HG03159 (cell line): ENCODE data around the gene KCNJ16.

ENCODE experiments used
- ATAC-seq: cut with Tn5 transposase; IDR thresholded peaks from one replicate; pipeline ENCODE4 v1.9.1; 2021; ENCODE audit warnings: mild to moderate bottlenecking, moderate library complexity; ENCODE audit not compliant: unreplicated experiment

Gene KCNJ16

DNA sequence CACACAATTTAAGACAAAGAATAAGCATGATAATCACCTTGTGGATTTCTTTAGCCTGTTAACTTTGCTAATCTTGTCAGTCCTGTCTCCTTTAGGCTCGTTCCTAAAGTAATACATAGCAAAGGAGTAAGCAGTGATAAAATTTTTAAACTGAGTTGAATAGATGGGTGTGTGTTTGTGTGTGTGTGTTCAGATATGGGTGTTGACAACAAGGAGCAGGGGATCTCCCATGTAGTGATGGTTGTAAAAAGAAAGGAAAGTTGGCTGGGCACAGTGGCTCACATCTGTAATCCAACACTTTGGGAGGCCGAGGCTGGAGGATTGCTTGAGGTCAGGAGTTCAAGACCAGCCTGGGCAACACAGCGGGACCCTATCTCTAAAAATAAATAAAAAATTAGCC is 49.7 kb downstream of the KCNJ16 start:
- no peak for ATAC-seq

DNA sequence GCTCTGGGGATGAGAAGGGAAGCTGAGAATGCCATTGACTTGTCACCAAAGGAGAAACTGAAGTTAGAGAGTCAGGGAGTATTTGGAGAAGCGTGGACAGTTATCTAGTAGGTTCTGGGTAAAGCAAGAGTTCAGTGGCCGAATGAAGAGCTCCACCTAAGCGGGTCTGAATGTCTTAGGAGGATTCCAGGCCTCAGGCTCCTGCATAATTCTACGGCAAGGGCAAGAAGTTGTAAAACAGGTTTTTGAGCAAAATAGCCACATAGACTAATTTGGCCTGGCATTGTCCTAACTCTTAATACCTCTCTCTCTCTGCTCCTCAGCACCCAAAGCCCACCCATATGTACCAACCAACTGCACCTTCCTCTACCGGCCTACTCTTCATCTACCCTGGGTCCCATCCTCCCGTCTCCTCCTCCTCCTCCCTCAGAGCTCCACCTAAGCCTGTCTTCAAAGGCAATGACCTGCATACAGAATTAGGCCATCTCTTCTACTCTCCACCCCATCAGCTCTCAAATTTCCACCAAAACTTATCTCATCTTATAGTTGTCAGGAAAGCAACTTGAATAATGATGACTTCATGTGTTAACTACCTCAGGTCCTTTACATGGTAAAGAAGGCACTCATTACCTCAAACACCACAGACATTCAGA is 52.3 kb downstream of the KCNJ16 start:
- ATAC-seq, result no peak

DNA sequence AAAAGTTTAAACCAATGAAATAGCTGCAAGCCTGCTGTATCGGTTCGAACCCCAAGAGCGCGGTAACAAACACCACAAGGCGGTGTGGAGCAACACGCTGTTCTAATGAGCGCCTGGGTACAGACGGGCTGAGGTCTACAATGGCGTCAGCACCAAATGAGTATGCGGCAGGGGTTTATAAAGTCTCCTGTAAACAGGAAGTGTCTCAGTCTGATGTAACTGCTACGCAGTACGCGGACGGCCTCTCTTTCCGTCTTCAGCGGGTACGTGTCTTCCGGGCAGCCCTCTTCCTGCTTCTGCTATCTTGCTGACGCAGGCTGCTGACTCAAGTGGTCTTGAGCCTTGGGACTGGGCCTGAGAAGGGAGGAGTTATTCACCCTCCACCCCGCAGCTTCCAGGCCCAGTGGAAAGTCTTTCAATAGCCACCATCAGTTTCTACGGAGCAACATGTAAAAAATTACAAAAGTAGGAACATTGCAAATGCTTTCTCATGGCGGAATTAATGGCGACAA is 53.8 kb downstream of the KCNJ16 start:
- no peak for ATAC-seq

DNA sequence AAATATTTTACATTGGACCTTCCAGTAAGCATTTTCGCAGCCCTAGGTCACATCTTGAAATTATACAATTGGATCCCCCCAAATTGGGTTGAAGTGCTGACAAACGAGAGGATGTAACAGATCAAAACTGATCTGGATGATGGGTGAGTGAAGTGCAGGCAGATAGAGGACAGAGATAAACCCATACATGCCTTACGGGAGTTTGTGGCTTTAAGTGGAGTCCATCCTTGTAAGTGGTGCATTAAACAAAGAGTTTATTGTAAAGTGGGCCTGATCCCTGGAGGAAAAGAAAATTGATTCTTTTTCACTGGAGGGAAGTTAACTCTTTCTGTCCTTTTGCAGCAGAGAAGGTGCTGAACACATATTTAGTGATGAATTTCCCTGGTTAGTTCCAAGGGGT is 55.3 kb downstream of the KCNJ16 start:
- ATAC-seq, result no peak

DNA sequence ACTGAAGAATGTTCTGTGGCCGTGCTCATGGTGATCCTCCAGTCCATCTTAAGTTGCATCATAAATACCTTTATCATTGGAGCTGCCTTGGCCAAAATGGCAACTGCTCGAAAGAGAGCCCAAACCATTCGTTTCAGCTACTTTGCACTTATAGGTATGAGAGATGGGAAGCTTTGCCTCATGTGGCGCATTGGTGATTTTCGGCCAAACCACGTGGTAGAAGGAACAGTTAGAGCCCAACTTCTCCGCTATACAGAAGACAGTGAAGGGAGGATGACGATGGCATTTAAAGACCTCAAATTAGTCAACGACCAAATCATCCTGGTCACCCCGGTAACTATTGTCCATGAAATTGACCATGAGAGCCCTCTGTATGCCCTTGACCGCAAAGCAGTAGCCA is 57.5 kb downstream of the KCNJ16 start:
- ATAC-seq, result no peak

DNA sequence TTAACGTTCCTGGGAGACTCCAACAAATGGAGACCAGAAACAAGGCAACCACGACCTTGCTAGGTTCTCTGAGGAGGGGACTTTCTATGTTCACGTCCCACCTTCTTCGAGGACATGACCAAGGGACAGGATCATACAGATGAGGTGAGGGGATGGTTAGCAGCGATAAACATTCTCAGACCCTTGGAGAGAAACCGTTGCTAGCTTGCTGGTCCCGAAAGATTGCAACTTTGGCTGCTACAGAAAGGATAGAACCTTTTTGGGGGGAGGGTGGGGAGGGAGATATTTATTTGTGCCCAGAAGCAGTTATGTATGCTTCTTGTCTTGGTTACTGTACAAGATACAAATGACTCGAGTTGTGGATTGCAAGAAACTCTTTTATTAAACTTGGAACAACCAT is 59.0 kb downstream of the KCNJ16 start:
- ATAC-seq, result no peak

DNA sequence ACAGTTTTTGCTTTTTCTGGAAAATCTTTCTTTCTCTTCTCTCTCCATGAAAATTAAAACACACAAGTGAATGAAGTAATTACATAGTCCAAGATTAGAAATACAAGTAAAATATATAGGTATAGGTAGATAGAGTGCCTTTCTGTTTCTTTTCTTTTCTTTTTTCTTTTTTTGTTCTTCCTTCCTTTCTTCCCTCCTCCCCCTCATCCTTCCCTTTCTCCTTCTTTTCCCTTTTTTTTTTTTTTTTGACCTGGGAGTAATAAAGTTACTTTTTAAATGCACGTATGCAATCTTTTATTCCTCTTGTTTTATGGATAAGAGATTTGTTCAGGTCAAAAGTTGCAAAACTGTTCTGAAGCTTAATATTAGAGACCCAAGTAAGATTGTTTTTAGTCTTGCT is 59.8 kb downstream of the KCNJ16 start:
- no peak for ATAC-seq

DNA sequence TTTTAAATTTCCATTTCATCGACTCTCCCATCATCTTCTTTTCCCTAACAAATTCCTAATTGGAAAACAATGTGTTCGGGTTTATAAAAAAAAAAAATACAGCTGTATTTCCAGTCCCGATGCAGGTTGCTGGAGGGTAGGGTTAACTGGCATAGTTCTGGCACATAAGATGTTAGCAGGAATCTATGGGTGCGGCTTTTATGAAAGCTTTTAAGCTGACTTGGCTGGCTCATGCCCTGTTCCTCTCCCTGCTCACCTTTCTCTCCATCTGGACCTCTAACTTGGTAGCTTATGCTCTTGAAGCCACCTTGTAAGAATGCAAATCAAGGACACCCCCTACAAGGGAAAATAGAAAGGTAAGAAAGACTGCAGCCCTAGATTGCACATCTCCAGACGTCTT is 61.1 kb downstream of the KCNJ16 start:
- no peak for ATAC-seq

DNA sequence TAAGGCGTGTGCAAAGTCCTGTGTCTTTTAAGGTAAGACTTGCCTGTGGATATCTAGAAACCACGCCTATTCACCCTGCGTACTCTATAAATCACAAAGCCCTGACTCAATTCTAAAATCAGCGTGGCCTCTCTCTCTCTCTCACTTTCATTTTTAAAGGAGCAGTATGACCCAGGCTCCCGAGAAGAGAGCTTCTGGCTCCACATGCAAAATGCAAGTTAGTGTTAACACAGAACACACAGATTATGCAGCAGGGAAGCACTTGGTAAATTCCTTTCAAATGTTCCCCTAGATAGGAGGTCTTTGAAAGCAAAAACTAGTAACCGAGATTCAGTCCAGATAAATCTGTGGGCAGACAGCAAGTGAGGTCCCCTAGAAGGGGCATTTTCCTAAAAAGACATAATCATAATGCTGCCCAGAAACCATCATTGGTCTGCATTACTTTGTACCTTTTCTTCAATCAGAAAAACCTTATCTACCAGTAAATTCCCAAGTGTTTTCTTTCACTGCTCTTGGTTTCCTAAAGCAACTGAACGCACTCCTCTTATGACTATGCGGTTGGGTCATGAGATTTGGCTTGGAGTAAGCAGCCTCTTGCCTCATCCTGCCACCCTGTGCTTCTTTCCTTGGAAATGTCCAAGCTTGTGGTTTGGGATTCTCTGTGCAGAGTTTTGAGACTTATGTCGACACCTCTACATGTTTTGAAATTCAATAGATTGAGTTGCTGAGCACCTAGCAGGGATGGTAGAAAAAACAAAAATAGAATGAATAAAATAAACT is 62.6 kb downstream of the KCNJ16 start:
- peak; percentile 100 for ATAC-seq

DNA sequence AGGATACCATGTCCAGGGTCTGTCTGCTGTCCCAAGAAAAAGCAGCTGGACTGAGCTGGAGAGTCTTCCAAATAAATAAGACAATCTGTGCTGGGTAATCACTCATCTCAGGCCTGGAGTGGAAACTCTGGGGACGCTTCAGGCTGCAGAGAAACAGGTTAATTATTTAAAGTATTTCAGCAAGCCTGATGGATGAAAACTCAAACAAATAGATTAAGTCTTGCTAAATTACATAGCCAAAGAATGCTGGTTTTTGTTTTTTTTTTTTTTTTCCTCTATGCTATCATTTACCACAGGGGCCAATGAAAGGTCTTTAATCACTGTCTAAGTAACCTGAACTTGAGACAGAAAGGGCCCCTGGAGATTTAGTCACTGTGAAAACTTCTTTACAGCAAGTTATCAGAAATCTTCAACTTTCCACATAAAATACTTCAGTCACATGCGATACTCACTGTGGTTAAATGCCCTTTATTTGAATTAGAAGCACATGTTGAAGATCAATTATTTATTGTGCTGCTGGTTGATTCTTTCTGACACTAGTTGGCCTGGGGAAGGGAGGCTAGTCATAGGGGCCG is 63.4 kb downstream of the KCNJ16 start:
- no peak for ATAC-seq

DNA sequence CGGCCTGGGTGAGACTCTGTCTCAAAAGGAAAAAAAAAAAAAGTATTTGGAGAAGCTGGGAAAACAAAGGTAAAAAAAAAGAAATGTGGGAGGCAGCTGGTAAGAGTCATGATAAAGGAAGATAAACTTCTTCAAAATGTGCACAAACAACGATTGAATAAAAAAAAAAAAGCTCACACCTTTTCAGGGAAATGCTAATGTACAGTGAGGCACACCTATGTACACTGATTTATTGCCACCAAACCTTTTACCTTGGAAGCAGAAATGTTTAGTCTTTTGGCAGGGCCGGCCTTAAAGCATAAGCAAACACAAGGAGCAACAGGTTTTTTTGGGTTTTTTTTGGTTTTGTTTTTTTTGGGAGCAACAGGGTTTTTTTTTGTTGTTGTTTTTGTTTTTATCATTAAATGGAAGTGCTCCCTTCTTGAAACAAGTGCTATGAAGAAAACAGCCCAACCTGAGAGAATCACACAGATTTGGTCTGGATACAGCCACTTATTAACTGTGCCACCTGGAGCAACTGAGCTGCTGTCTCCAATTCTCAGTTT is 64.5 kb downstream of the KCNJ16 start:
- ATAC-seq, result no peak

DNA sequence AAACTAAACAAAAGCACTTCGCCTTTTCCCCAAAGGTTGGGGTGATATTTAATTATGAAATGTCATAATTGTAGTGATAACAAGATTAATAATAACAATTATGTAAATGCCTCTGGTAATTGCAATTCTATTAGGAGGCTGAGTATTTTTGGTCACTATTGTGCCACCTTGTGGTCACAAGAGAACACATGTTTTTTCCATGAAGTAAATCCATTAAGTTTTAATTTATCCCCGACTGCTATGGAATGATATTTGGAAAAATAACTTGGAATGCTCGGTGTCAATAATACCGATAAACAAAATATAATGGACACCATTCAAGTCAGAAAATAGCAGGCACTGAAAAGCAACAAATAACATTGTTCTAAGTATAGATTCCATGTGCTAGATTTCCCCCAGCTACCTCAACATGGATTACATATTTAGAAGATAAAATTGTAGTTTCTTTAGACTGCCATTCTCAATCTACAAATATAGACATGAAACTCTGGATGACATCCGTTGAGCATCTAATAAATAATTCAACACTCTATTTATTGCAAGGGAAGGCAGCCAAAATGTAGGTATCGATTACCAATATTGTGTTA is 69.3 kb downstream of the KCNJ16 start:
- no peak for ATAC-seq

DNA sequence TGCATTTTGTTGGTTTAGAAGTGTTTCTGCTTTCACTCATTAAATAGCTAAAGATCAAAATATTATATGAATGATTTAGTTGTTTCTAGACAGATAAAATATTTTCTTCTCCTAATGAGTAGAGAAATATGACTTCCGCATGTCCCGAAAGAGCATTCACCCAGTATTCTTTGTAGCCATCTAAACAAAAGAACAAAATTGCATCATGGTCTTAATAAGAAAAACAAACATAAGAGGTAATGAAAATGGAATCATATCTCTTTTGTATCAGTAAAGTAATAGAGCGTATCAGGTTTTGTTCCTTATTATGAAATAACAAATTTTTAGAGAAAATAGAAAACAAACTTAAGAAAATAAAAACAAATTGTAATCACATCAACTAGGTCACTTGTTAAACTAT is 78.2 kb downstream of the KCNJ16 start:
- ATAC-seq, result no peak

DNA sequence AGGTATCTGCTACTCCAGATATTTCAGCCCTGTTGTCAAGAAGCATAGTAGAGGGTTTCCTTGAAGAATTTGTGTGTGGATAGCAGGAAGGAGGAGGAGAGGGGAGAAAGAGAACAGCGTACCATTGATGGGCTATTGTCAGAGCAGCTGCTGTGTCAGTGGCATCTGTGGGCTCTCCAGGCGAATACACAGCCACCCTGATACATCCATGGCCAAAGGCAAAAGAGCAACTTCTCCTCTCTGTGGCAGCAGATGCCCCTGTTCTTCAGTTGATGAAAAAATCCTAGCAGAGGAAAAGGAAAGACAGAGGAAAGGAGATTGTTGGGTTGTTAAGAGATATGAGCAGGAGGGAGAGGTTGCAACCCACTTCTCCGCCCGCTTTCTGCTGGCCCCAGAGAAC is 82.1 kb downstream of the KCNJ16 start:
- no peak for ATAC-seq

DNA sequence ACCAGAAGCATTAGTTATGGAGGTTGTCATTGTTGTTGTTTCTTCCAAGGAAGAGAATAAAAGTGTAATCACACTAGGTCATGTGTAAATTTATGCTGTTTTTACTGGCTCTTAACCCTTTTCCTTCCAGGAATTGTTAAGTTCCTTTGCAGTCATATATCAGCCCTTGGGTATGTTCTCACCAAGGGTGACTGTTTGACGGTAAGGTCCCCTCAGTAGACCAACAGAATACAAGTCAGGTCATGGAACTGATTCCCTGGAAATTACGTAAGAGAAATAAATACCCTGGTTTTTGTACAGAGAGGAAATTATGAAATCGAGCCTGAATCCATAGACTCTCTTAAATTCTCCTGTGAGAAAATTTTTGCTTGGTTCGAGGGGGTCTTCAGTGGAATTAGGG is 83.2 kb downstream of the KCNJ16 start:
- ATAC-seq, result no peak

DNA sequence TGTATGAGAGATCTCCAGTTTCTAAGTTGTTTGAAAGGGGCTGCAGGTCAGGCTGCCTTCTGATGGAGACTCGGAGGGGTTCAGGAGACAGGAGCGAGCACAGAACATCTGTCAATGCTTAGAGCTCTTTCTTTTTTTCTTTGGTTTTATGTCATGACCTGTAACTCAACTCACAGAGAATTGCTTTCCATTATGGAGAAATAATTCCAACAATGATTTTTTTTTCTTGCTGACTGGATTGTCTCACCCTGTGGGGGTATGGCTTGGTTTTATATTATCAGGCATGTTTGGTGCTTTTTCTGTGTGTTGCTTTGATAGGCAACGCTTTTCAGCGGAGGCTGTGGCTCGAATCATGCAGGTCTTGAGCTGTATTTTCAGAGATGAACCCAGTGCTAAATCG is 83.6 kb downstream of the KCNJ16 start:
- ATAC-seq, result no peak

DNA sequence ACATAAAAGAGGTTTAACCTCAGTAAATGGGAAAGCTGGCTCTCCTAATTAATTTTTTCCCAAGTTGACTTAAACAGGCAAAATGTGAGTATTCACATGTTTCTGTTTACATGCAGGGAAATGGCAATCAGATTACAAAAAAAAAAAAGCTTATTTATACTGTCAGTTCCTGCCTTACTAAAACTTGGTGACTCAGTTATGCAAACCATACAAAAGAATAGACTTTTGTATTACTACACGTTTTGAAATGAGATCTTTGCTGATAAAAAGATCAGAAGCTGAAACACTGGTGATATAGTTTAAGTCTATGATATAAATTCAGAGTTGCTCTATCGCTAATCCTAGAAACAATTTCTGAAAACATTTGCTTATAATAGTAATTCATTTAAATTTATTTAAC is 85.0 kb downstream of the KCNJ16 start:
- ATAC-seq, result no peak

DNA sequence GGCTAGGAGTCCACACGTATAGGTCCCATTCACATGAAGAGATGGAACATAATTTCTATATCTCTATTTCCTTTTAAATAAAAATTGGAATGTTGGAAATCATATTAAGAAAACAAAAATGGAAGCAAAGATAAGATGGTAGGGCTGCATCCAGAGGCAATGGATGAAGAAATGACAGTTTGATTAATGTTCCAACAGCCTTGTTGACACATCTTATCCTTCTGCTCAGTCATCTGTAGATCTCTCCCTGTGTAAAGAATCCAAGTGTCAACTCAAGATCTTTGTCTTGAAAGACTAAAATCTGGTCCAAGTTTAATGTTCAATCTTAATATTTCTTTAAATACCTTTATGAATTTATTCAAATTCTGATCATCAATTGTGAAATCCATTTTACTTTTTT is 86.5 kb downstream of the KCNJ16 start:
- no peak for ATAC-seq

DNA sequence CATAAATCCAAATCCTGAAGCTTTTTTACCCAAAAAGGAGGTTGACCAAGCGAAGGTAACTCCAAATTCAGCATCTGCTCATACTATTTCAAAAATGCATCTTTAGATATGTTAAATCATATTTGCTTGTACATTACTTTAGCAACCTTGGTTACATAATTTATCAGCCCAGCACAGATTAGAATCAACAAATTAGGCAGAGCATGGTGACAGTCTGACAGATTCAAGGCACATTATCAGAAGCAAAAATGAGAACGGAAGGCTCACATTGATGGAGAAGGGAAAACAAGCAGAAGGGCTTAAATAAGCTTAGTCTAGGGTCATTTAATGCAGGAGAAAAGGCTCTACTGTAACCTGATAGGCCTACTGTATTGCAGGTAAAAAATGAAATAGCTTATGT is 90.4 kb downstream of the KCNJ16 start:
- ATAC-seq, result no peak

DNA sequence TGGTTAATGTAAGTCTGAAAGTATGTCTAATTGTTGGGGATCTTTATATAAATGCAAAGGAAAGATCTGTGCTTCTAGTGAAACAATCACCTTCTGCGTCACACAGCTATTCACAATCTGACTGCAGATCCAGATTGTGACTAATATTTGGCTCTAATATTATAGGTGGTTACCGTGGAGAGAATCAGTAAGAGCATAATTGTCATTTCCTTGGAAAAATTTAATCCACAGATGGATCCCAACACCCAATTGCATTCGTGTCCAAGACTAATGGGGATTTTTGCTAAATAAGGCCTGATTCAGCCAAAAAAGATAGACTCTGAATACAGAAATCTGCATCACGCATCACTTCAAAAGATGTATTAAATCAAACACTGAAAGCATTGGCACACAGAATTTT is 91.6 kb downstream of the KCNJ16 start:
- ATAC-seq, result no peak
